ENCODE results near the gene WDFY2.

GRCh38 chr13:51707461-51707860 is 123.2 kb downstream of the WDFY2 start:
- TF ChIP-seq CTCF (IDR thresholded peaks at IDR 0.05; ENCODE audit: insufficient read depth, low read length, poor library complexity, severe bottlenecking) (no peak), EZH2phosphoT487 (conservative IDR thresholded peaks at IDR 0.05; ENCODE audit: low read length) (no peak)
